OCI-LY3 (cell line): Measurements from ENCODE around the gene FHOD3.

Source experiments
- CTCF ChIP-seq: fragments of 200-600, 300-600 bp; sonication (generic); IDR thresholded peaks from 2 replicates; pipeline ENCODE4 v1.5.1; 2014; ENCODE audit warnings: antibody characterized with exemption, low read length, low read depth
- EZH2phosphoT487 ChIP-seq: fragments of 200-600 bp; shearing (Covaris generic); IDR thresholded peaks from 2 replicates; pipeline ENCODE4 v1.6.1; 2018; ENCODE audit warnings: antibody characterized with exemption, mixed run types, low read depth

- TF ChIP-seq EZH2phosphoT487 (no peak), CTCF (no peak)
These were observed 471.7 kb downstream of the FHOD3 start for GRCh38 chr18:36769172-36769571.
